GM21390 (cell line): ENCODE results near the gene TIFAB.

Experiments
- ATAC-seq: cut with Tn5 transposase; IDR thresholded peaks from one replicate; pipeline ENCODE4 v1.9.1; 2021; ENCODE audit not compliant: unreplicated experiment

The TIFAB gene

GRCh38 chr5:135482381-135482933, 30.3 kb upstream of the TIFAB start:
- ATAC-seq = no peak

- no peak for ATAC-seq
Observed at GRCh38 chr5:135481909-135482311, 29.8 kb upstream of the TIFAB start.

GRCh38 chr5:135481387-135481786, 29.2 kb upstream of the TIFAB start:
- no peak for ATAC-seq

GRCh38 chr5:135480511-135480910, 28.4 kb upstream of the TIFAB start:
- no peak for ATAC-seq

GRCh38 chr5:135478938-135479337, 26.8 kb upstream of the TIFAB start:
- ATAC-seq = no peak

- ATAC-seq = no peak
Observed at GRCh38 chr5:135477613-135478066, 25.5 kb upstream of the TIFAB start.

GRCh38 chr5:135476615-135477581, 24.7 kb upstream of the TIFAB start:
- ATAC-seq = no peak

GRCh38 chr5:135473956-135474670, 22.0 kb upstream of the TIFAB start:
- ATAC-seq = no peak

GRCh38 chr5:135472141-135472540, 20.0 kb upstream of the TIFAB start:
- no peak for ATAC-seq

- ATAC-seq = no peak
Observed at GRCh38 chr5:135471726-135472125, 19.6 kb upstream of the TIFAB start.

- ATAC-seq = no peak
Observed at GRCh38 chr5:135469911-135470310, 17.8 kb upstream of the TIFAB start.

- no peak for ATAC-seq
Observed at GRCh38 chr5:135468541-135468940, 16.4 kb upstream of the TIFAB start.

GRCh38 chr5:135467871-135468485, 15.8 kb upstream of the TIFAB start:
- ATAC-seq = no peak

- ATAC-seq = no peak
Observed at GRCh38 chr5:135467051-135467625, 15.0 kb upstream of the TIFAB start.

- ATAC-seq = peak; percentile 79
Observed at GRCh38 chr5:135466178-135467050, 14.3 kb upstream of the TIFAB start.

- ATAC-seq = no peak
Observed at GRCh38 chr5:135465391-135466122, 13.4 kb upstream of the TIFAB start.

GRCh38 chr5:135462304-135462703, 10.2 kb upstream of the TIFAB start:
- no peak for ATAC-seq

- no peak for ATAC-seq
Observed at GRCh38 chr5:135461481-135462151, 9.5 kb upstream of the TIFAB start.
